Stimulated activated CD4-positive, alpha-beta T cell treated with anti-CD3 and anti-CD28 coated beads, TNF-alpha, amount 100 ng/mL, for 1 hour (primary cell): ENCODE measurements around the gene CD274.
A peak's percentile ranks its signal among the peaks of the same experiment; 100 is the strongest.
"Not testable (repeated sequence)": the region's sequence is repeated elsewhere in the genome, so short reads cannot be mapped to it uniquely, and the experiment has no call there.

ENCODE experiments used
- DNase-seq, 3 donors: peaks; one replicate each; pipeline ENCODE4 v3.0.0-alpha.2; 2020; ENCODE audit warnings: low read depth in 3 of 3, low spot score in 1 of 3

Gene CD274

GRCh38 chr9:5450359-5451091 is at the start of gene CD274:
TSS of gene CD274 (plus strand) at chr9:5450542. CDS start at chr9:5456114, 5,572 bp downstream.
- DNase-seq, result peak; percentile 38 to 73 (median 41)

- DNase-seq, result no peak
These were observed 48.1 kb upstream of the CD274 start for GRCh38 chr9:5402217-5402616.

- no peak for DNase-seq
These were observed 41.7 kb upstream of the CD274 start for GRCh38 chr9:5408596-5408995.

- no peak for DNase-seq
These were observed 33.4 kb upstream of the CD274 start for GRCh38 chr9:5416953-5417352.

GRCh38 chr9:5418481-5418880 is 31.9 kb upstream of the CD274 start:
- no peak for DNase-seq

- DNase-seq, result no peak
These were observed 30.4 kb upstream of the CD274 start for GRCh38 chr9:5419987-5420386.

- DNase-seq, result no peak
These were observed 29.2 kb upstream of the CD274 start for GRCh38 chr9:5421163-5421562.

GRCh38 chr9:5422276-5422675 is 28.1 kb upstream of the CD274 start:
- no peak for DNase-seq

GRCh38 chr9:5425006-5425628 is 25.2 kb upstream of the CD274 start:
- no peak for DNase-seq

- DNase-seq, result no peak
These were observed 23.3 kb upstream of the CD274 start for GRCh38 chr9:5427005-5427404.

- no peak for DNase-seq
These were observed 22.2 kb upstream of the CD274 start for GRCh38 chr9:5428172-5428571.

GRCh38 chr9:5428794-5429528 is 21.4 kb upstream of the CD274 start:
- DNase-seq, result no peak

- no peak for DNase-seq
These were observed 20.3 kb upstream of the CD274 start for GRCh38 chr9:5429873-5430564.

GRCh38 chr9:5430912-5431311 is 19.4 kb upstream of the CD274 start:
- DNase-seq, result no peak

GRCh38 chr9:5432890-5433289 is 17.5 kb upstream of the CD274 start:
- not testable (repeated sequence) for DNase-seq

- not testable (repeated sequence) for DNase-seq
These were observed 17.0 kb upstream of the CD274 start for GRCh38 chr9:5433328-5433727.

- not testable (repeated sequence) for DNase-seq
These were observed 16.2 kb upstream of the CD274 start for GRCh38 chr9:5433841-5434810.

GRCh38 chr9:5435912-5436311 is 14.4 kb upstream of the CD274 start:
- no peak for DNase-seq

- DNase-seq, result no peak
These were observed 13.9 kb upstream of the CD274 start for GRCh38 chr9:5436441-5436840.
